ENCODE data around the gene LYPD5.

Gene LYPD5

GRCh38 chr19:43760941-43761340 lies 41.3 kb downstream of the LYPD5 start:
- H3K27me3 ChIP-seq (ENCODE audit: insufficient read depth, low read length, poor library complexity), result no peaks in the 10 kb centered on the region
- H3K9me3 ChIP-seq (ENCODE audit: insufficient read depth, low read length, severe bottlenecking), result no peaks in the 10 kb centered on the region
- TF ChIP-seq, protein P1, sequence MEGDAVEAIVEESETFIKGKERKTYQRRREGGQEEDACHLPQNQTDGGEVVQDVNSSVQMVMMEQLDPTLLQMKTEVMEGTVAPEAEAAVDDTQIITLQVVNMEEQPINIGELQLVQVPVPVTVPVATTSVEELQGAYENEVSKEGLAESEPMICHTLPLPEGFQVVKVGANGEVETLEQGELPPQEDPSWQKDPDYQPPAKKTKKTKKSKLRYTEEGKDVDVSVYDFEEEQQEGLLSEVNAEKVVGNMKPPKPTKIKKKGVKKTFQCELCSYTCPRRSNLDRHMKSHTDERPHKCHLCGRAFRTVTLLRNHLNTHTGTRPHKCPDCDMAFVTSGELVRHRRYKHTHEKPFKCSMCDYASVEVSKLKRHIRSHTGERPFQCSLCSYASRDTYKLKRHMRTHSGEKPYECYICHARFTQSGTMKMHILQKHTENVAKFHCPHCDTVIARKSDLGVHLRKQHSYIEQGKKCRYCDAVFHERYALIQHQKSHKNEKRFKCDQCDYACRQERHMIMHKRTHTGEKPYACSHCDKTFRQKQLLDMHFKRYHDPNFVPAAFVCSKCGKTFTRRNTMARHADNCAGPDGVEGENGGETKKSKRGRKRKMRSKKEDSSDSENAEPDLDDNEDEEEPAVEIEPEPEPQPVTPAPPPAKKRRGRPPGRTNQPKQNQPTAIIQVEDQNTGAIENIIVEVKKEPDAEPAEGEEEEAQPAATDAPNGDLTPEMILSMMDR (IDR thresholded peaks at IDR 0.05; ENCODE audit: borderline replicate concordance, extremely low read depth, low read length, poor library complexity, severe bottlenecking), result no peak
- TF ChIP-seq EZH2 (IDR thresholded peaks at IDR 0.05; ENCODE audit: borderline replicate concordance, low read depth, low read length, severe bottlenecking), result no peak
- H3K4me1 ChIP-seq (ENCODE audit: insufficient read depth, low read length), result peaks cover 8% of the 10 kb centered on the region
- no peak overlapping the region for H2AFZ ChIP-seq (ENCODE audit: low read depth, low read length)
- ATAC-seq (ENCODE audit: insufficient read depth, low read depth) (no peak), DNase-seq (no peak)
- H3K27ac ChIP-seq (ENCODE audit: low read length), result no peak overlapping the region
- H3K4me2 ChIP-seq (ENCODE audit: insufficient read depth, low read length), result no peak overlapping the region
- peaks cover 8% of the 10 kb centered on the region for H3K79me2 ChIP-seq (ENCODE audit: insufficient read depth, low read length)
- no peak overlapping the region for H3K4me3 ChIP-seq (ENCODE audit: low read depth in 1 of 2, low read length in 2 of 2)
- H3K9ac ChIP-seq (ENCODE audit: low read depth, low read length), result no peak overlapping the region
- no peaks in the 10 kb centered on the region for H4K20me1 ChIP-seq (ENCODE audit: insufficient read depth, low read length)
- H3K36me3 ChIP-seq (ENCODE audit: insufficient read depth, low read length), result peaks cover 8% of the 10 kb centered on the region

DNA sequence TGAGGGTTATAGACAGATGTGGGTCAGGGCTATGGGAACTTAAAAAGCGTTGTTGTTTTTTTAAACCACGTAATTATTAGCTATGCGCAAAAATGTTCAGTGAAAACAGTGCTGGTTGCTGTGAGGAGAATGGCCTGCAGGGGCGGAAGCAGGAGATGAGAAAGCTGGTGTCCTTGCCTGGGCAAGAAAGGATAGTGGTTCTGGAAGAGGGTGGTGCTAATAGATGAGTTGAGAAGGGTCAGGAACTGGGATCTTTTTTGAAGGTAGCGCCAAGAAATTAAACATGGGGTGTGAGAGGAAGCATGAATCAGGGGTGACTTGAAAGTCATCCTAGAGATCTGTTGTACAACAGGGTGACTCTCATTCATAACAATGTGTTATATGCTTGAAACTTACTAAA lies 42.7 kb downstream of the LYPD5 start:
- H3K4me3 ChIP-seq (ENCODE audit: low read depth in 1 of 2, low read length in 2 of 2), result no peak overlapping the region
- peaks cover 11% of the 10 kb centered on the region for H3K4me1 ChIP-seq (ENCODE audit: insufficient read depth, low read length)
- H3K4me2 ChIP-seq (ENCODE audit: insufficient read depth, low read length), result no peak overlapping the region
- DNase-seq (no peak), ATAC-seq (ENCODE audit: insufficient read depth, low read depth) (no peak)
- no peaks in the 10 kb centered on the region for H4K20me1 ChIP-seq (ENCODE audit: insufficient read depth, low read length)
- no peaks in the 10 kb centered on the region for H3K9me3 ChIP-seq (ENCODE audit: insufficient read depth, low read length, severe bottlenecking)
- H3K27me3 ChIP-seq (ENCODE audit: insufficient read depth, low read length, poor library complexity), result no peaks in the 10 kb centered on the region
- TF ChIP-seq, protein P1 (IDR thresholded peaks at IDR 0.05; ENCODE audit: borderline replicate concordance, extremely low read depth, low read length, poor library complexity, severe bottlenecking), result no peak
- no peak for TF ChIP-seq EZH2 (IDR thresholded peaks at IDR 0.05; ENCODE audit: borderline replicate concordance, low read depth, low read length, severe bottlenecking)
- peaks cover 16% of the 10 kb centered on the region for H3K79me2 ChIP-seq (ENCODE audit: insufficient read depth, low read length)
- H2AFZ ChIP-seq (ENCODE audit: low read depth, low read length), result no peak overlapping the region
- H3K27ac ChIP-seq (ENCODE audit: low read length), result no peak overlapping the region
- no peak overlapping the region for H3K9ac ChIP-seq (ENCODE audit: low read depth, low read length)
- peaks cover 8% of the 10 kb centered on the region for H3K36me3 ChIP-seq (ENCODE audit: insufficient read depth, low read length)

DNA sequence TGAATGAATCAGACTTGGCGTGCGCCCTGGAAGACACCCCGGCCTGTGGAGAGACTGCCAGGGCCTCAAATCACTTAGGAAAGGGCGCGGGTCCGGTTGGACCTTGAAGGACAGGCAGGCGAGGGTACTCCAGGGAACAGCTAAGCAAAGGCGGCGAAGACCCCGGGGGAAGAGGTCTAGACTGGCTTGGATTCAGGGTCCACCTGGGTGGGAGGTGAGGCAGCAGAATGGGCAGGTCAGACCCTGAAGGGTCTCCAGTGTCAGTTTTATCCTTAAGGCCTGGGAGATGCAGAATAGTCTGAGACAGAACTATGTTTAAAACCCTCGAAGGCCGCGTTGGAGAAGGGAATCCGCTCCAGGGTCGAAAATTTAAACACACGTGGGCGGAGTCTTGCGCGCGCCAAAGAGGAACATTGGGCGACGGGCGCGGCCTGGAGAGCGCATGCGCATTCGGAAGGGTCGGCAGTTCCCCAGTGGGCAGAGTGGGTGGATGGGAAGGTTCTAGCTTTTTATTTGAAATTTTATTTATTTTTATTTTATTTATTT lies 46.9 kb downstream of the LYPD5 start:
- H3K36me3 ChIP-seq (ENCODE audit: insufficient read depth, low read length), result peaks cover 33% of the 10 kb centered on the region
- H2AFZ ChIP-seq (ENCODE audit: low read depth, low read length), result peak overlapping the region; percentile 75
- H3K4me2 ChIP-seq (ENCODE audit: insufficient read depth, low read length), result peak overlapping the region; percentile 71
- H3K9ac ChIP-seq (ENCODE audit: low read depth, low read length), result peak overlapping the region; percentile 98
- peaks cover 34% of the 10 kb centered on the region for H3K4me1 ChIP-seq (ENCODE audit: insufficient read depth, low read length)
- peak overlapping the region; percentile 72 to 79 for H3K4me3 ChIP-seq (ENCODE audit: low read depth in 1 of 2, low read length in 2 of 2)
- H3K27ac ChIP-seq (ENCODE audit: low read length), result peak overlapping the region; percentile 99
- no peaks in the 10 kb centered on the region for H3K27me3 ChIP-seq (ENCODE audit: insufficient read depth, low read length, poor library complexity)
- TF ChIP-seq, protein P1 (IDR thresholded peaks at IDR 0.05; ENCODE audit: borderline replicate concordance, extremely low read depth, low read length, poor library complexity, severe bottlenecking), result no peak
- TF ChIP-seq EZH2 (IDR thresholded peaks at IDR 0.05; ENCODE audit: borderline replicate concordance, low read depth, low read length, severe bottlenecking), result no peak
- H3K9me3 ChIP-seq (ENCODE audit: insufficient read depth, low read length, severe bottlenecking), result no peaks in the 10 kb centered on the region
- ATAC-seq (ENCODE audit: insufficient read depth, low read depth), result peak; percentile 52
- DNase-seq, result peak; percentile 87
- H3K79me2 ChIP-seq (ENCODE audit: insufficient read depth, low read length), result peaks cover 52% of the 10 kb centered on the region
- H4K20me1 ChIP-seq (ENCODE audit: insufficient read depth, low read length), result peaks cover 16% of the 10 kb centered on the region; the same call in 1 of the 2 replicates

Measured in DND-41 (cell line).